Measurements from ENCODE around the gene FNDC10. TPM values are rescaled to one million over a fixed set of nuclear protein-coding genes. Genes with fewer than 3 reads are reported as not detected.
"Not testable (repeated sequence)": the region's sequence is repeated elsewhere in the genome, so short reads cannot be mapped to it uniquely, and the experiment has no call there.

Gene FNDC10
- total RNA-seq (2014; rRNA removed), result 3.3 and 5.9 TPM in 2 replicates
- 5.7 TPM for polyA plus RNA-seq (2012)

GRCh38 chr1:1599935-1600860 is at the start of gene FNDC10:
TSS of gene FNDC10 (minus strand) at chr1:1600135. CDS start at chr1:1600015, 120 bp downstream.
- DNase-seq (ENCODE audit: low read depth), result no peak

DNA sequence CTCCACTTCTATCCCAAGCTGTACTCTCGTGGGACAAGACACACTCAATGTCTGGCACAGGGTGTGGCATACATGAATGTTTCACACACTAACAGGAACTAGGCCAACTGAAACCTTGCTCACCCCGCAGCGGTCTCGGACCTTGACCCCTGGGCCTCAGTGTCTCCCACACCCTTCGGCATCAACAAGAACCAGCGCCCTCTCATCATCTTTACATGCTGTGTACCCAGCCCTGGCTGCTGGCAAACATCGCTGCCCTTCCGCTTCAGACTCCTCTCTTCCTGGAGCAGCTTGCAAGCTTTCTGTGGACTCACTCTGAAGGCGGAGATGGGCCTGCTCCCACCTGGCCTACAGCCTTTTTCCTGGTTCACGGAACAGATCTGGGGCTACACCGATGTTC is 48.3 kb upstream of the FNDC10 start:
- DNase-seq (ENCODE audit: low read depth), result not testable (repeated sequence)

GRCh38 chr1:1647567-1648241 is 47.8 kb upstream of the FNDC10 start:
- not testable (repeated sequence) for DNase-seq (ENCODE audit: low read depth)

- DNase-seq (ENCODE audit: low read depth), result not testable (repeated sequence)
These were observed 46.4 kb upstream of the FNDC10 start for GRCh38 chr1:1646326-1646725.

GRCh38 chr1:1640711-1641461 is 41.0 kb upstream of the FNDC10 start:
- DNase-seq (ENCODE audit: low read depth), result not testable (repeated sequence)

- DNase-seq (ENCODE audit: low read depth), result not testable (repeated sequence)
These were observed 40.1 kb upstream of the FNDC10 start for GRCh38 chr1:1640081-1640480.

- not testable (repeated sequence) for DNase-seq (ENCODE audit: low read depth)
These were observed 39.4 kb upstream of the FNDC10 start for GRCh38 chr1:1639368-1639767.

DNA sequence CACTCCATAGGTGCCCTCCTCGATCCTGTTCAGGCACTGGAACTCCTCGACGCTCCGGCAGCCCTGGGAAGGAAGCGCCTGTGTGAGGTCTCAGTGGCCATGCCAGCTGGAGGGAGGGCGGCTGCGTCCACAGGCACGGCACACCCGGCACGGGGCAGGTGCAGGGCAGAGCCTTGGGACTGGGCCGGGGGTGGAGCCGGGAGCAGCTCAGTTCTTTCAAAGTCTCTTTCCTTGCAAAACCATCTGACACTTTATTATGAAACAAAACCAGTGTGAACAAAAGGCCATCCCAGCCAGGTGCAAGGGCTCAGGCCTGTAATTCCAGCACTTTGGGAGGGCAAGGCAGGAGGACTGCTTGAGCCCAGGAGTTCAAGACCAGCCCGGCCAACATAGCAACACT is 38.6 kb upstream of the FNDC10 start:
- not testable (repeated sequence) for DNase-seq (ENCODE audit: low read depth)

GRCh38 chr1:1637479-1637875 is 37.5 kb upstream of the FNDC10 start:
- not testable (repeated sequence) for DNase-seq (ENCODE audit: low read depth)

GRCh38 chr1:1636621-1637478 is 36.9 kb upstream of the FNDC10 start:
- not testable (repeated sequence) for DNase-seq (ENCODE audit: low read depth)

DNA sequence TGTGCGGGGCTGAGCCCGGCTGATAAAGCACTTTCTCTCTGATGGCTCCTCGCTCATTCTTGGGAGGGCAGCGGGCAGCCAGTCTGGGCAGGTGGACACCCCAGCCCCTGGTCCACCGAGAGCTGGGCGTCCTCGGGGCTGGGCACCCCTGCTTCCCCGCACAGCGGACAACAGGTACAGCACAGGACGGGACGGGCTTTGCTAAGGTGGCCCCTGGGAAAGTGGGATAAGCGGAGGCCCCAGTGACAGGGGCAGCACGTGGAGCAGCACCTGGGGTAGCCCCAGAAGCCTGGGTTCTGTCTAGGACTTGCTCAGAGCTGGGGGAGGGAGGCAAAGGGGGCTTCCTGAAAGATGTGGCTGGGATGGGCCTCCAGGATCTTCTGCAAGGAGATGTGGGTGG is 34.7 kb upstream of the FNDC10 start:
- not testable (repeated sequence) for DNase-seq (ENCODE audit: low read depth)

DNA sequence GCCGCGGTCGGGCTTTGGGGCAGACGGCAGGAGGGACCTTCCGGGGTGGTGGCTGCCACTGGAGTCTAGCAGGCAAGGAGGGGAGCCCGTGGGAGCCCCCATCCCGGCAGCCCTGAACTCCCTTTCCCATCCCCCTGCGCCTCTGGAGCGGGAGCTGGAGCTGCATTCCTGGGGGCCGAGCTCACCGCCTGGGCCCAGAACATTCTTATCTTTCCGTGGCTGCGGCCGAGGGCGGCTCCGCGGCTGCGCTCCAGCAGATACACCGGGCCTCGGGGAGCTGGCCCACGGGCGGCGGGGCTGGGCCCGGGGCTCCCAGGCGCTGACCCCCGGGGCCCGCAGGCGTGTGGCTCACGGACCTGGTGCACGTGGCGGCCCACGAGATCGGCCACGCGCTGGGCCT is 33.5 kb upstream of the FNDC10 start:
- not testable (repeated sequence) for DNase-seq (ENCODE audit: low read depth)

DNA sequence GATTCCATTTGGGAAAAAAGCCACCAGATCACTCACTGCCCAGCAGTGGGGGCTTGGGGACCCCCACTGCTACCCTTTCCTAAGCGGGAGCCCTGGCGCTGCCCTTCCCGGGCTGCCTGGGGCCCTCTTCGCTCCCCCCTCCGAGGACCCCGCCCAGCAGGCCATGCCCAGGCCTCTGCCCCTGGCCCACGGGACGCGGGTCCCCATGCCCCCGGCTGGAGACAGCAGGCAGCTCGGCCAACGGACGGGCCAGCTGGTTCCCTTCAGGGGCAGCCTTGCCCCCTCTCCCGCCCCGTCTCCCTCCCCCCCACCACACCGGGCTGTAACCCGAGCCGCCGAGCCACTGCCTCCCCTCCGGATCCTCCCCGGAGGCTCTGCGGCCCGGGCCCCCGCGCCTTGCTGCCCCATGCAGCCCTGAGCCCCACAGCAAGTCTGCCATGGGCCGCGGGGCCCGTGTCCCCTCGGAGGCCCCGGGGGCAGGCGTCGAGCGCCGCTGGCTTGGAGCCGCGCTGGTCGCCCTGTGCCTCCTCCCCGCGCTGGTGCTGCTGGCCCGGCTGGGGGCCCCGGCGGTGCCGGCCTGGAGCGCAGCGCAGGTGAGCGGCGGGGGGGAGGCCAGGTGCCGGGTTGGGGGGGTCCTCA is 32.0 kb upstream of the FNDC10 start, which contains the start of gene MMP23B:
MMP23B (plus strand) TSS at position 392 of the 639 bp plus-strand sequence; CDS start at position 438, 46 bp downstream.
- DNase-seq (ENCODE audit: low read depth), result no peak

GRCh38 chr1:1630965-1631781 is 31.2 kb upstream of the FNDC10 start:
- no peak for DNase-seq (ENCODE audit: low read depth)

DNA sequence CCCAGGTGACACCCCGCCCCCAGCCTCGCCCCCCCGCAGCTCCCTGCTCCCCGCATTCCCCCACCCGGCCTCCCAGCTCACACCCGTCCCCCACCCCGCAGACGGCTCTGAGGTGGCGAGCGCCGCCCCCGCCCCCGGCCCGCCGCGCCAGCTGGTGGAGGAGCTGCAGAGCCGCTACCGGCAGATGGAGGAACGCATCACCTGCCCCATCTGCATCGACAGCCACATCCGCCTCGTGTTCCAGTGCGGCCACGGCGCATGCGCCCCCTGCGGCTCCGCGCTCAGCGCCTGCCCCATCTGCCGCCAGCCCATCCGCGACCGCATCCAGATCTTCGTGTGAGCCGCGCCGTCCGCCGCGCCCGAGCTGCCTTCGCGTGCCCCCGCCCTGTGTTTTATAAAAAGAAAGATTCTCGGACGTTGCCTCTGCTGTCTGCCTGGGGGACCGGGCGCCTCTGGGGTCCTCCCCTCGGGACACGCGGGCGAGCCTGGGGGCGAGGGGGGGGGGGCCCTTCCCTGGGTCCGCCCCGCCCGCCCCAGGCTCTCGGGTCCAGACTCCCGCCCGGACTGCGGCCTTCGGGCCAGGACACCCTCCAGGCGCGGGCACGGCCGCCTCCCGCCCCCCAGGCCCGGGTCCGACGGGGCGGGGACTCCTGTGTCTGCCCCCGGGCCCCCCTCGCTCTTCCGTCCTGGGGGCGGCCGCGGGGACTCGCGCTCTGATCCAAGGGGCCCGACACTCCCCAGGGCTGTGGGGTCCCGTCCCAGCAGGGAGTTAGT is 30.4 kb upstream of the FNDC10 start:
- DNase-seq (ENCODE audit: low read depth), result no peak

DNA sequence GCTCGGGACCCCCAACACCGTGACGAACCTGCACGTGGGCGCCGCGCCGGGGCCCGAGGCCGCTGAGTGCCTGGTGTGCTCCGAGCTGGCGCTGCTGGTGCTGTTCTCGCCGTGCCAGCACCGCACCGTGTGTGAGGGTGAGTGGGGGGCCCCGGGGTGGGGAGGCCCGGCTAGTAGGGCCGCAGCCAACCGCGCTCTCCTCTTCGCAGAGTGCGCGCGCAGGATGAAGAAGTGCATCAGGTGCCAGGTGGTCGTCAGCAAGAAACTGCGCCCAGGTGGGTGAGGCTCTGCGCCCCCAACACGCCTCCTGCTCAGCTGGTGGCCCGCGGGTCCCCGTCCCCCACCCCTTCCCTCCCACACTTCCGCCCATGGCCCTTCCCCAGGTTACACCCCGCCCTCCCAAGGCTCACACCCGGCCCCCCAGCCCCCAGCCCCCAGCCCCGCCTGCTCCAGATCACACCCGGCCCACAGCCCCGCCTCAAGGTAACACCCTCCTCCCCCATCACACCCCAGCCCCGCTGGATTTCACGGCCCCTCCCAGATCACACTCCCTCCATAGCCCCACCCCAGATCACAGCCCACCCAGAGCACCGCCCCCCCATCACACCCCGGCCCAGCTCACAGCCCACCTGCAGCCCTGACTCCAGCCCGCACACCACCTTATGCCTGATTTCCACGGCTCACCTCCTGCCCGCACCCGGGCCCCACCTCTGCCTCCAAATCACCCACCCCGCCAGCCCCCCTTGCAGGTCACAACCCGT is 29.7 kb upstream of the FNDC10 start:
- no peak for DNase-seq (ENCODE audit: low read depth)

DNA sequence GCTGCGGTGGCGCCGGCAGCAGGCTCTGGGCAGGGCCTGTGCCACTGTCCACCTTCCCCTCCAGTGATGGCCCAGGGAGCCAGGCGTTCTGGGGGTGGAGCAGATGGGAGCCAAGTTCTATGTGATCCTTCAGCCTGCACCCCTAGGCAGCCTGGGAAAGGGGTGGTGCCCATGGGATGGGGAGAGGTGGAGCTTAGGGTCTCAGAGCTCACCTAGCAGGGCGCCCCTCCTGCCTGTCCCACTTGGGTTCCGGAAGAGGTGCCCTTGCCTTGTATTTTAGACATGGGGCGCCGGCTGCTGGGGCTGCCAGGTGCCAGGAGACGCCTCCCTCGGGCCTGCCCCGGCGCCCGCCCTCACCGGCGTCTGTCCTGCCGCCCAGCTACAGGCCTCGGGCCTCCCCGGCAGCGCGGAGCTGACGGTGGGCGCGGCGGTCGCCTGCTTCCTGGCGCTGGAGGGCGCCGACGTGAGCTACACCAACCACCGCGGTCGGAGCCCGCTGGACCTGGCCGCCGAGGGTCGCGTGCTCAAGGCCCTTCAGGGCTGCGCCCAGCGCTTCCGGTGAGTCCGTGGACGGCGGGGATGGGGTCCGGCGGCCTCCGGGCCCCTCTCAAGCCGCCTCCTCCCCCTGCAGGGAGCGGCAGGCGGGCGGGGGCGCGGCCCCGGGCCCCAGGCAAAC is 29.0 kb upstream of the FNDC10 start:
- DNase-seq (ENCODE audit: low read depth), result no peak
